ENCODE data around the gene ARPC4.

The ARPC4 gene

DNA sequence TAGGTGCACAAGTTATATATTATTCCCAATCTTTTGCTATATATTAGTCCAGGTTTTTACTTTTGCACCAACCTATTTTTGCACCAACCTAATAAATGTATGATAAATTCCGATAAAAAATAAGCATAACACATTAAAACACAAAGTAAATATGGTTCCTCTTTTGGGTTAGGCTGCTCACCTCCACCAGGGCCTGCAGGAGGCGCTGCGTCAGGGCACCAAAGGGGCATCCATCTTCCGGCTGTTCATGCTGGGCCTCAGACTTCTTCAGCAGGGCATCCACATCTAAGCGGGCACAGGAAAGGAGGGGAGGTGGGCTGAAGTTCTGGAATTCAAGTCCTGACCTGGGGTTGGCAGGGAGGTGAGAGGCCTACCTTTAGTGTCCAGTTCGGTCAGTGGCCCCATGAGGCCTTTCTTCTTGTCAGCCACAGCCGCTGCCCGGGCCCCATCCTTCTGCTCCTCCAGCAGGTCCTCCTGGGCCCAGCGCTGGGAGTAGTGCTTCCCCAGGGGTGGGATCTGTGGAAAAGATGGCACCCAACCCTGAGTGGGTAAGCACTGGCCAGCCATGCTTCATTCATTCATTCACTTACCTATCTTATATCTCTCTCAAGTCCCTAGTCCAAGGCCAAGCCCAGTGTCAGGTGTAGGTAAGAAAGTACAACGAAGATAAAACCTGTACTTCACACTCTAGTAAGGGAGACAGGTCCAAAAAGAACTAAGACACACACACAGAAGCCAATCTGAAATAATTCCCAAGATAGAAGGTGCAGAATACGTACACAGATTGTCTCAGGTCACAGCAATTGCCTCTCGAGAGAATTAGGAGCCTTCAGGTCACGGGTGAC, 5.8 kb upstream of the ARPC4 start:
- DNase-seq (ENCODE audit: low read depth), result no peak
- no peak overlapping the region for H3K4me3 ChIP-seq (ENCODE audit: low read length)
- TF ChIP-seq, protein P1, sequence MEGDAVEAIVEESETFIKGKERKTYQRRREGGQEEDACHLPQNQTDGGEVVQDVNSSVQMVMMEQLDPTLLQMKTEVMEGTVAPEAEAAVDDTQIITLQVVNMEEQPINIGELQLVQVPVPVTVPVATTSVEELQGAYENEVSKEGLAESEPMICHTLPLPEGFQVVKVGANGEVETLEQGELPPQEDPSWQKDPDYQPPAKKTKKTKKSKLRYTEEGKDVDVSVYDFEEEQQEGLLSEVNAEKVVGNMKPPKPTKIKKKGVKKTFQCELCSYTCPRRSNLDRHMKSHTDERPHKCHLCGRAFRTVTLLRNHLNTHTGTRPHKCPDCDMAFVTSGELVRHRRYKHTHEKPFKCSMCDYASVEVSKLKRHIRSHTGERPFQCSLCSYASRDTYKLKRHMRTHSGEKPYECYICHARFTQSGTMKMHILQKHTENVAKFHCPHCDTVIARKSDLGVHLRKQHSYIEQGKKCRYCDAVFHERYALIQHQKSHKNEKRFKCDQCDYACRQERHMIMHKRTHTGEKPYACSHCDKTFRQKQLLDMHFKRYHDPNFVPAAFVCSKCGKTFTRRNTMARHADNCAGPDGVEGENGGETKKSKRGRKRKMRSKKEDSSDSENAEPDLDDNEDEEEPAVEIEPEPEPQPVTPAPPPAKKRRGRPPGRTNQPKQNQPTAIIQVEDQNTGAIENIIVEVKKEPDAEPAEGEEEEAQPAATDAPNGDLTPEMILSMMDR (IDR thresholded peaks at IDR 0.05; ENCODE audit: insufficient read depth, low read depth, low read length, missing control alignments), result peak; percentile 50

GRCh38 chr3:9787714-9788113, 5.2 kb upstream of the ARPC4 start:
- H3K4me3 ChIP-seq (ENCODE audit: low read length), result no peak overlapping the region
- DNase-seq (ENCODE audit: low read depth), result no peak
- TF ChIP-seq, protein P1 (IDR thresholded peaks at IDR 0.05; ENCODE audit: insufficient read depth, low read depth, low read length, missing control alignments), result no peak

DNA sequence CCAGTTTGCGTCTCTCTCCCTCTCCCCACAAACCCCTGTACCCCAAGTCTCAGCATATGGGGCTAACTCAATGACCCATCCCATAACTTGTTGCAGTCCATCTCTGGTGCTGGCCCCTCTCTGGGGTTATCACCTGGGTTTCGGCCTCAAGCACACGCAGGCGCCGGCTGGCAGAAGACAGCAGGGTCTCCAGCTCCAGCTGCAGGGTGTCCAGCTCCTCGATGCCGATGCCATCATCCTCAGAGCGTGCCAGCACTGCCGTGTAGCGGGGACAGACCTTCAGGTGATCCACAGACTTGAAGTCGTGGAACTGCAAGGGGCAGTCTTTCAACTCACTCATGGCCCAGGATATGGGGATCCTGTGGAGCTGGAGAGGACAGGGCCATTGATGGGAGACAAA, 1.8 kb upstream of the ARPC4 start:
- DNase-seq (ENCODE audit: low read depth), result no peak
- H3K4me3 ChIP-seq (ENCODE audit: low read length), result no peak overlapping the region

DNA sequence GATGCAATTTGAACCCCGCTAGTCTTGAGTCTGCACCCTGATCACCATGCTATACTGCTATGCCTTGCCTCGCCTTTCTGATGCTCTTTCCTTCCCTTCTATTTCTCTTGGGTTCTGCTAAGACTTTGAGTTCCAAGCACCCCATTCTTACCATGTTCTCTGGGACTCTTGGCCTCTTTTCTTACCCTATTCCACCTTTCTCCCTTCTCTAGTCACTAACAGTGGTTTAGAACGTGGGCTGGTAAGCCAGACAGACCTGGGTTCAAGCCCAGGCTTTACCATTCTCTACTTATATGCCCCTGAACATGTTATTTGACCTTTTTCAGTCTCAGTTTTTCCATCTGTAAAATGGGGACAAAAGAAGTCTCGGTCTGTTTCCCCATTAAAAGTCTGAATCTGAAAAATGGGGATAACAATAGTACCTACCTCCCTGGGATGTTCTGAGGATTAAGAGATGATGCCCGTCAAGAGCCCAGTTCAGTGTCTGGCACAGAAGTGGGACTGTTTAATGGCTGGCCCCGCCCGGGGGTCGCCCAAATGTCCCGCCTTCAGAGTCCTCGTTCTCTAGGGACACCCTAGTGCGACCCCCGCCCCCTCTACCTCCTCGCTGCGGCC, 985 bp upstream of the ARPC4 start:
- DNase-seq (ENCODE audit: low read depth), result no peak
- peak overlapping the region; percentile 59 for H3K4me3 ChIP-seq (ENCODE audit: low read length)
- TF ChIP-seq, protein P1 (IDR thresholded peaks at IDR 0.05; ENCODE audit: insufficient read depth, low read depth, low read length, missing control alignments), result no peak

More for the DNA sequence above, 1.8 kb upstream of the ARPC4 start:
- TF ChIP-seq, protein P1 (IDR thresholded peaks at IDR 0.05; ENCODE audit: insufficient read depth, low read depth, low read length, missing control alignments), result no peak

GRCh38 chr3:9793161-9793781, 389 bp downstream of the ARPC4 start:
- peak overlapping the region; percentile 59 for H3K4me3 ChIP-seq (ENCODE audit: low read length)
- TF ChIP-seq, protein P1 (IDR thresholded peaks at IDR 0.05; ENCODE audit: insufficient read depth, low read depth, low read length, missing control alignments), result no peak
- DNase-seq (ENCODE audit: low read depth), result peak; percentile 54

- no peak for DNase-seq (ENCODE audit: low read depth)
- TF ChIP-seq, protein P1 (IDR thresholded peaks at IDR 0.05; ENCODE audit: insufficient read depth, low read depth, low read length, missing control alignments), result no peak
- no peak overlapping the region for H3K4me3 ChIP-seq (ENCODE audit: low read length)
These were observed 1.5 kb downstream of the ARPC4 start for GRCh38 chr3:9794400-9794799.
